HepG2 (cell line): ENCODE data around the gene TRIM72. TPM values are rescaled to one million over a fixed set of nuclear protein-coding genes. Genes with fewer than 3 reads are reported as not detected.
A peak's percentile ranks its signal among the peaks of the same experiment; 100 is the strongest.

ENCODE experiments used
- ATAC-seq: fragments of 200-7000 bp; cut with Tn5 transposase; 3 replicates; pipeline ENCODE4 v1.9.1; 2020; ENCODE audit warnings: mild to moderate bottlenecking, moderate library complexity
- BruUV-seq: library from RNA; stranded (reverse); fragments of 400-500 nt; replicated peaks from 2 replicates; lab custom pipeline; 2021; lab: Mats Ljungman, UMichigan
- CTCF ChIA-PET: fragments of 300-600 bp; formaldehyde crosslinking; extraction: SDS; loops from one replicate; lab custom pipeline; 2021; ENCODE audit warnings: low total read pairs, inconsistent platforms, low intra/inter-chr PET ratio; lab: Yijun Ruan, JAX
- POLR2A ChIA-PET: fragments of 350-600 bp; sonication (Branson Sonifier 250); formaldehyde crosslinking; loops from one replicate; lab custom pipeline; 2020; ENCODE audit warnings: antibody characterized with exemption, inconsistent platforms; lab: Yijun Ruan, JAX
- DNase-seq: peaks from one replicate; pipeline ENCODE4 v3.0.0-alpha.2; 2015; ENCODE audit warnings: low spot score
- FAIRE-seq: peaks from 3 replicates; lab custom pipeline; 2011; peaks lifted over from hg19 to GRCh38; lab: Jason Lieb, UNC
- H2AFZ ChIP-seq: one replicate; pipeline ENCODE4 v1.6.1; 2011; ENCODE audit warnings: low read length, inconsistent platforms
- H3K27ac ChIP-seq: fragments of 300-600 bp; 3 replicates; pipeline ENCODE4 v1.8.0; 2011; ENCODE audit warnings: mixed run types, mild to moderate bottlenecking, mixed read lengths, low read length, inconsistent platforms; ENCODE audit not compliant: insufficient read depth; ENCODE audit errors: extremely low read length
- H3K27me3 ChIP-seq, 2 experiments: fragments of 200-600 bp in 1 of 2; 2 replicates in 1 of 2; 3 replicates in 1 of 2; pipeline versions ENCODE4 v1.6.0 to v1.8.0; 2011; ENCODE audit warnings: low read length in 2 of 2, mild to moderate bottlenecking in 2 of 2, moderate library complexity in 2 of 2, inconsistent platforms in 1 of 2; ENCODE audit not compliant: insufficient read depth in 2 of 2, control insufficient read depth in 1 of 2
- H3K36me3 ChIP-seq, 2 experiments: fragments of 200-600 bp in 1 of 2; replicated peaks in 1 of 2; 2 replicates in 1 of 2; 3 replicates in 1 of 2; pipeline versions ENCODE4 v1.5.1 to v1.8.0; 2011; ENCODE audit warnings: low read length in 2 of 2, inconsistent platforms in 1 of 2; ENCODE audit not compliant: insufficient read depth in 2 of 2, control insufficient read depth in 1 of 2
- H3K4me1 ChIP-seq: 2 replicates; pipeline ENCODE4 v1.5.1; 2012; ENCODE audit warnings: low read length, inconsistent platforms; ENCODE audit not compliant: insufficient read depth
- H3K4me2 ChIP-seq: 2 replicates; pipeline ENCODE4 v1.6.0; 2011; ENCODE audit warnings: low read depth, low read length, inconsistent platforms
- H3K4me3 ChIP-seq, 3 experiments: fragments of 200-600 bp in 1 of 3; sonication (generic), shearing (Covaris generic) in 1 of 3; replicated peaks in 1 of 3; 2 replicates each; pipeline ENCODE4 v1.5.1; 2011 to 2016; ENCODE audit warnings: low read length in 3 of 3, inconsistent platforms in 2 of 3, low read depth in 2 of 3, mild to moderate bottlenecking in 2 of 3, control low read depth in 1 of 3, mixed read lengths in 1 of 3; ENCODE audit not compliant: insufficient read depth in 1 of 3
- H3K79me2 ChIP-seq: one replicate; pipeline ENCODE4 v1.6.1; 2011; ENCODE audit warnings: low read length, inconsistent platforms; ENCODE audit not compliant: insufficient read depth
- H3K9ac ChIP-seq: 2 replicates; pipeline ENCODE4 v1.6.0; 2011; ENCODE audit warnings: mild to moderate bottlenecking, low read depth, low read length, inconsistent platforms; ENCODE audit not compliant: insufficient read depth
- H3K9me3 ChIP-seq: 2 replicates; pipeline ENCODE4 v1.5.1; 2012; ENCODE audit warnings: mild to moderate bottlenecking, low read length
- H4K20me1 ChIP-seq: 2 replicates; pipeline ENCODE4 v1.6.0; 2011; ENCODE audit warnings: inconsistent platforms, mild to moderate bottlenecking, low read length, moderate library complexity; ENCODE audit not compliant: insufficient read depth
- HHEX ChIP-seq: IDR thresholded peaks from 2 replicates; pipeline ENCODE4 v1.6.1; 2016; ENCODE audit warnings: control low read depth
- HOXA3 ChIP-seq: sonication (generic); formaldehyde crosslinking; IDR thresholded peaks from 2 replicates; pipeline ENCODE4 v1.5.0; 2020; ENCODE audit warnings: missing genetic modification reagents
- KLF15 ChIP-seq: sonication (generic); formaldehyde crosslinking; IDR thresholded peaks from 2 replicates; pipeline ENCODE4 v1.8.1; 2023; ENCODE audit warnings: borderline replicate concordance, mild to moderate bottlenecking, inconsistent platforms, missing genetic modification reagents, mixed read lengths
- PHF21A ChIP-seq: sonication (generic); formaldehyde crosslinking; IDR thresholded peaks from 2 replicates; pipeline ENCODE4 v1.5.0; 2020; ENCODE audit warnings: mild to moderate bottlenecking, missing genetic modification reagents
- ZNF367 ChIP-seq: sonication (generic); formaldehyde crosslinking; IDR thresholded peaks from 2 replicates; pipeline ENCODE4 v1.4.0; 2020; ENCODE audit warnings: missing genetic modification reagents, borderline replicate concordance
- ZNF460 ChIP-seq: sonication (generic); formaldehyde crosslinking; IDR thresholded peaks from 2 replicates; pipeline ENCODE4 v1.5.1; 2020; ENCODE audit warnings: missing genetic modification reagents, mild to moderate bottlenecking, borderline replicate concordance
- ZNF569 ChIP-seq: sonication (generic); formaldehyde crosslinking; IDR thresholded peaks from 2 replicates; pipeline ENCODE4 v1.5.0; 2020; ENCODE audit warnings: mild to moderate bottlenecking, missing genetic modification reagents, moderate library complexity, borderline replicate concordance
- ZNF672 ChIP-seq: sonication (generic); formaldehyde crosslinking; IDR thresholded peaks from 2 replicates; pipeline ENCODE4 v1.8.1; 2022; ENCODE audit warnings: missing genetic modification reagents
- WGBS: methylation state at CpG from one replicate; pipeline ENCODE4 v1.1.6; 2017; ENCODE audit warnings: low lambda C conversion rate; 5-methylcytosine and 5-hydroxymethylcytosine counted together
- in situ Hi-C: cut with HindIII; loops from 2 replicates; pipeline ENCODE4 v1.10.0; 2017; ENCODE audit warnings: low pct_unique_long_range_greater_than_20kb; ENCODE audit not compliant: extremely low pct_ligation_motif_present
- intact Hi-C: fragments of 100-400 bp; cut with micrococcal nuclease; formaldehyde crosslinking; loops from one replicate; pipeline ENCODE4 v1.10.0; 2022; ENCODE audit not compliant: unreplicated experiment
- polyA plus RNA-seq, 8 experiments: library from polyadenylated mRNA; depleted of rRNA in 3 of 8; stranded (reverse) in 7 of 8; unstranded in 1 of 8; fragments of >200 nt; fragmentation: Illumina TruSeq in 4 of 8; extraction: Trizol in 4 of 8; gene quantifications; 2 replicates each; pipeline versions ENCODE4 v1.2.1 to v1.2.3, GENCODE V29; 2011 to 2016; ENCODE audit warnings: low read depth in 4 of 8, missing spikeins in 1 of 8, mixed read lengths in 1 of 8; ENCODE audit not compliant: insufficient read depth in 1 of 8
- total RNA-seq, 5 experiments: library from RNA; depleted of rRNA; stranded (reverse); fragments of >200 nt; fragmentation: Illumina TruSeq; extraction: Trizol; gene quantifications; 2 replicates each; pipeline ENCODE4 v1.2.3, GENCODE V29; 2016; ENCODE audit warnings: low read depth in 1 of 5
- TF ChIP-seq, protein P1 (sequence below): sonication (generic); formaldehyde crosslinking; IDR thresholded peaks from 2 replicates; pipeline ENCODE4 v1.4.0; 2020; ENCODE audit warnings: missing genetic modification reagents, borderline replicate concordance

Gene TRIM72
- total and polyA plus RNA-seq, 2 of the 13 experiments (the other 11 are each of a cell fraction or from before 2014, with no cell fraction given): not detected

GRCh38 chr16:31188450-31189411 is 25.2 kb upstream of the TRIM72 start (continued):
- TF ChIP-seq, protein P1, sequence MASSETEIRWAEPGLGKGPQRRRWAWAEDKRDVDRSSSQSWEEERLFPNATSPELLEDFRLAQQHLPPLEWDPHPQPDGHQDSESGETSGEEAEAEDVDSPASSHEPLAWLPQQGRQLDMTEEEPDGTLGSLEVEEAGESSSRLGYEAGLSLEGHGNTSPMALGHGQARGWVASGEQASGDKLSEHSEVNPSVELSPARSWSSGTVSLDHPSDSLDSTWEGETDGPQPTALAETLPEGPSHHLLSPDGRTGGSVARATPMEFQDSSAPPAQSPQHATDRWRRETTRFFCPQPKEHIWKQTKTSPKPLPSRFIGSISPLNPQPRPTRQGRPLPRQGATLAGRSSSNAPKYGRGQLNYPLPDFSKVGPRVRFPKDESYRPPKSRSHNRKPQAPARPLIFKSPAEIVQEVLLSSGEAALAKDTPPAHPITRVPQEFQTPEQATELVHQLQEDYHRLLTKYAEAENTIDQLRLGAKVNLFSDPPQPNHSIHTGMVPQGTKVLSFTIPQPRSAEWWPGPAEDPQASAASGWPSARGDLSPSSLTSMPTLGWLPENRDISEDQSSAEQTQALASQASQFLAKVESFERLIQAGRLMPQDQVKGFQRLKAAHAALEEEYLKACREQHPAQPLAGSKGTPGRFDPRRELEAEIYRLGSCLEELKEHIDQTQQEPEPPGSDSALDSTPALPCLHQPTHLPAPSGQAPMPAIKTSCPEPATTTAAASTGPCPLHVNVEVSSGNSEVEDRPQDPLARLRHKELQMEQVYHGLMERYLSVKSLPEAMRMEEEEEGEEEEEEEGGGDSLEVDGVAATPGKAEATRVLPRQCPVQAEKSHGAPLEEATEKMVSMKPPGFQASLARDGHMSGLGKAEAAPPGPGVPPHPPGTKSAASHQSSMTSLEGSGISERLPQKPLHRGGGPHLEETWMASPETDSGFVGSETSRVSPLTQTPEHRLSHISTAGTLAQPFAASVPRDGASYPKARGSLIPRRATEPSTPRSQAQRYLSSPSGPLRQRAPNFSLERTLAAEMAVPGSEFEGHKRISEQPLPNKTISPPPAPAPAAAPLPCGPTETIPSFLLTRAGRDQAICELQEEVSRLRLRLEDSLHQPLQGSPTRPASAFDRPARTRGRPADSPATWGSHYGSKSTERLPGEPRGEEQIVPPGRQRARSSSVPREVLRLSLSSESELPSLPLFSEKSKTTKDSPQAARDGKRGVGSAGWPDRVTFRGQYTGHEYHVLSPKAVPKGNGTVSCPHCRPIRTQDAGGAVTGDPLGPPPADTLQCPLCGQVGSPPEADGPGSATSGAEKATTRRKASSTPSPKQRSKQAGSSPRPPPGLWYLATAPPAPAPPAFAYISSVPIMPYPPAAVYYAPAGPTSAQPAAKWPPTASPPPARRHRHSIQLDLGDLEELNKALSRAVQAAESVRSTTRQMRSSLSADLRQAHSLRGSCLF (CRISPR knock-in tag): no peak

GRCh38 chr16:31189412-31189778 is 24.5 kb upstream of the TRIM72 start:
- Histone ChIP-seq H3K27ac (peak overlapping the region; percentile 3), H3K4me1 (peaks cover 24% of the 10 kb centered on the region), H2AFZ (no peak overlapping the region), H3K9me3 (no peaks in the 10 kb centered on the region), H3K4me2 (no peak overlapping the region), H3K27me3 (no peaks in the 10 kb centered on the region), H3K9ac (no peak overlapping the region), H3K4me3 (no peak overlapping the region), H3K79me2 (peaks cover 20% of the 10 kb centered on the region), H4K20me1 (peaks cover 72% of the 10 kb centered on the region)
- no TSS peak for BruUV-seq
- DNase-seq: no peak
- in situ Hi-C loops: no loop called here
- FAIRE-seq: no peak
- intact Hi-C loops: no loop called here
- CTCF ChIA-PET: no interaction called here
- 96% methylated on average over 2 of the region's 2 CpGs for WGBS
- ATAC-seq: no peak
- POLR2A ChIA-PET: interaction anchor here (1.2 kb wide), 1 partner anchor 9 kb away, joined by 5 read pairs; no protein-coding TSS in a partner anchor
- TF ChIP-seq ZNF569 (no peak), ZNF367 (no peak), PHF21A (CRISPR knock-in tag) (no peak), ZNF460 (no peak), HHEX (CRISPR knock-in tag) (no peak), HOXA3 (CRISPR knock-in tag) (no peak), ZNF672 (no peak), KLF15 (CRISPR knock-in tag) (no peak)
- TF ChIP-seq, all 625 proteins: peak for 0
- peaks cover 57 to 99% of the 10 kb centered on the region in 2 experiments for H3K36me3 ChIP-seq
